Spleen (tissue), 11 donors: ENCODE measurements around the gene PPM1N. TPM values are rescaled to one million over a fixed set of nuclear protein-coding genes. Genes with fewer than 3 reads are reported as not detected.

ENCODE experiments used
- DNase-seq: peaks from one replicate; pipeline ENCODE4 v3.0.0-alpha.2; 2020
- H3K27ac ChIP-seq, 8 donors: fragments of 200-600 bp; sonication (generic) in 7 of 8; 1 replicate in 4 of 8; 2 replicates in 4 of 8; pipeline versions ENCODE4 v1.5.0 to v1.8.0; 2016 to 2021; ENCODE audit warnings: inconsistent platforms in 4 of 8, mild to moderate bottlenecking in 4 of 8, moderate library complexity in 1 of 8
- H3K27me3 ChIP-seq, 7 donors: fragments of 200-600 bp; sonication (generic) in 6 of 7; replicated peaks in 1 of 7; 1 replicate in 4 of 7; 2 replicates in 3 of 7; pipeline versions ENCODE4 v1.5.0 to v1.8.0; 2016 to 2021; ENCODE audit warnings: inconsistent platforms in 3 of 7, mild to moderate bottlenecking in 1 of 7
- H3K36me3 ChIP-seq, 6 donors: fragments of 200-600 bp; sonication (generic) in 5 of 6; 1 replicate in 4 of 6; 2 replicates in 2 of 6; pipeline versions ENCODE4 v1.5.0 to v1.8.0; 2016 to 2021; ENCODE audit warnings: inconsistent platforms in 2 of 6
- H3K4me1 ChIP-seq, 6 donors: fragments of 200-600 bp; sonication (generic) in 5 of 6; 1 replicate in 3 of 6; 2 replicates in 3 of 6; pipeline versions ENCODE4 v1.5.0 to v1.8.0; 2016 to 2021; ENCODE audit warnings: inconsistent platforms in 3 of 6
- H3K4me3 ChIP-seq, 8 donors: fragments of 200-600 bp; sonication (generic) in 7 of 8; 1 replicate in 4 of 8; 2 replicates in 4 of 8; pipeline versions ENCODE4 v1.5.0 to v1.8.0; 2016 to 2021; ENCODE audit warnings: inconsistent platforms in 4 of 8, mild to moderate bottlenecking in 4 of 8, moderate library complexity in 2 of 8
- H3K9me3 ChIP-seq, 8 donors: fragments of 200-600 bp; sonication (generic) in 7 of 8; 1 replicate in 4 of 8; 2 replicates in 4 of 8; pipeline versions ENCODE4 v1.5.0 to v1.8.0; 2016 to 2021; ENCODE audit warnings: inconsistent platforms in 4 of 8
- POLR2A ChIP-seq, 3 donors: fragments of 450-650 bp; IDR thresholded peaks; one replicate each; pipeline ENCODE4 v1.5.1; 2017; ENCODE audit warnings: antibody characterized with exemption in 3 of 3, mild to moderate bottlenecking in 1 of 3
- POLR2AphosphoS5 ChIP-seq, 3 donors: sonication (generic); formaldehyde crosslinking; IDR thresholded peaks; one replicate each; pipeline ENCODE4 v1.5.1; 2017; ENCODE audit warnings: antibody characterized with exemption in 3 of 3
- WGBS, 5 donors: extraction: QIAGEN DNeasy Blood & Tissue Kit in 3 of 5; methylation state at CpG; one replicate each; pipeline versions ENCODE4 v1.1.5 to v1.1.7; 2013 to 2018; 5-methylcytosine and 5-hydroxymethylcytosine counted together
- intact Hi-C: fragments of 100-400 bp; cut with DNase I; formaldehyde crosslinking; loops from one replicate; pipeline ENCODE4 v1.15.0; 2023; ENCODE audit warnings: low total_unique reads
- polyA plus RNA-seq, 3 donors: library from polyadenylated mRNA; stranded (reverse); fragments of 200-250 nt; gene quantifications; one replicate each; pipeline ENCODE4 v1.2.1, GENCODE V29; 2013
- total RNA-seq, 7 donors: library from RNA; depleted of rRNA in 3 of 7; stranded (reverse); fragments of >200 nt in 3 of 7; fragmentation: NEBNext Ultra II Directional in 4 of 7; extraction: Animal tissue kit (Norgen Biotek cat#: 25700) in 4 of 7; gene quantifications; one replicate each; pipeline versions ENCODE4 v1.1.0 to v1.2.1, GENCODE V29; 2016 to 2021
- TF ChIP-seq, protein P1 (sequence below), 11 experiments: fragments of 200-600 bp in 7 of 11; fragments of 450-650 bp in 4 of 11; sonication (generic) in 4 of 11; IDR thresholded peaks in 8 of 11; conservative IDR thresholded peaks in 3 of 11; 1 replicate in 7 of 11; 2 replicates in 4 of 11; pipeline versions ENCODE4 v1.4.0 to v1.8.0; 2016 to 2021; ENCODE audit warnings: antibody characterized with exemption in 11 of 11, inconsistent platforms in 4 of 11, mild to moderate bottlenecking in 1 of 11
- donor health status: healthy with polysubstance abuse.
- donor health status: DM: no; HTN: no; CAD: no; lungs with moderate emphysema.
- donor health status: DM: no; HTN: no; CAD: no.
- donor health status: Bipolar disorder and iron deficiency.
- donor health status: healthy.
- donor health status: DM: no; HTN: no; CAD: no.
- donor health status: DM: yes; HTN: yes; CAD: no.

The PPM1N gene
- total and polyA plus RNA-seq, 10 donors = 6.3 to 21.4 (median 9.7) TPM

DNA sequence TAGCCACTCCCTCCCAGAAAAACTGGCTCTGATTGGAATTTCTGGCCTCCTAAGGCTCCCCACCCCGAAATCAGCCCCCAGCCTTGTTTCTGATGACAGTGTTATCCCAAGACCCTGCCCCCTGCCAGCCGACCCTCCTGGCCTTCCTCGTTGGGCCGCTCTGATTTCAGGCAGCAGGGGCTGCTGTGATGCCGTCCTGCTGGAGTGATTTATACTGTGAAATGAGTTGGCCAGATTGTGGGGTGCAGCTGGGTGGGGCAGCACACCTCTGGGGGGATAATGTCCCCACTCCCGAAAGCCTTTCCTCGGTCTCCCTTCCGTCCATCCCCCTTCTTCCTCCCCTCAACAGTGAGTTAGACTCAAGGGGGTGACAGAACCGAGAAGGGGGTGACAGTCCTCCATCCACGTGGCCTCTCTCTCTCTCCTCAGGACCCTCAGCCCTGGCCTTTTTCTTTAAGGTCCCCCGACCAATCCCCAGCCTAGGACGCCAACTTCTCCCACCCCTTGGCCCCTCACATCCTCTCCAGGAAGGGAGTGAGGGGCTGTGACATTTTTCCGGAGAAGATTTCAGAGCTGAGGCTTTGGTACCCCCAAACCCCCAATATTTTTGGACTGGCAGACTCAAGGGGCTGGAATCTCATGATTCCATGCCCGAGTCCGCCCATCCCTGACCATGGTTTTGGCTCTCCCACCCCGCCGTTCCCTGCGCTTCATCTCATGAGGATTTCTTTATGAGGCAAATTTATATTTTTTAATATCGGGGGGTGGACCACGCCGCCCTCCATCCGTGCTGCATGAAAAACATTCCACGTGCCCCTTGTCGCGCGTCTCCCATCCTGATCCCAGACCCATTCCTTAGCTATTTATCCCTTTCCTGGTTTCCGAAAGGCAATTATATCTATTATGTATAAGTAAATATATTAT lies 24.3 kb upstream of the PPM1N start:
- WGBS, 5 donors = 64 to 67% (median 64%) methylated on average over 27 of the region's 27 CpGs
- H3K4me1 ChIP-seq = peaks cover 14 to 83% (median 46%) of the 10 kb centered on the region in 6 donors
- H3K9me3 ChIP-seq = no peaks in the 10 kb centered on the region
- peaks cover 0 to 48% (median 16%) of the 10 kb centered on the region in 7 donors for H3K27me3 ChIP-seq
- no peak overlapping the region for H3K4me3 ChIP-seq
- H3K27ac ChIP-seq = no peak overlapping the region
- TF ChIP-seq POLR2A (IDR thresholded peaks at IDR 0.05) (no peak), POLR2AphosphoS5 (IDR thresholded peaks at IDR 0.05) (no peak)
- TF ChIP-seq, protein P1, sequence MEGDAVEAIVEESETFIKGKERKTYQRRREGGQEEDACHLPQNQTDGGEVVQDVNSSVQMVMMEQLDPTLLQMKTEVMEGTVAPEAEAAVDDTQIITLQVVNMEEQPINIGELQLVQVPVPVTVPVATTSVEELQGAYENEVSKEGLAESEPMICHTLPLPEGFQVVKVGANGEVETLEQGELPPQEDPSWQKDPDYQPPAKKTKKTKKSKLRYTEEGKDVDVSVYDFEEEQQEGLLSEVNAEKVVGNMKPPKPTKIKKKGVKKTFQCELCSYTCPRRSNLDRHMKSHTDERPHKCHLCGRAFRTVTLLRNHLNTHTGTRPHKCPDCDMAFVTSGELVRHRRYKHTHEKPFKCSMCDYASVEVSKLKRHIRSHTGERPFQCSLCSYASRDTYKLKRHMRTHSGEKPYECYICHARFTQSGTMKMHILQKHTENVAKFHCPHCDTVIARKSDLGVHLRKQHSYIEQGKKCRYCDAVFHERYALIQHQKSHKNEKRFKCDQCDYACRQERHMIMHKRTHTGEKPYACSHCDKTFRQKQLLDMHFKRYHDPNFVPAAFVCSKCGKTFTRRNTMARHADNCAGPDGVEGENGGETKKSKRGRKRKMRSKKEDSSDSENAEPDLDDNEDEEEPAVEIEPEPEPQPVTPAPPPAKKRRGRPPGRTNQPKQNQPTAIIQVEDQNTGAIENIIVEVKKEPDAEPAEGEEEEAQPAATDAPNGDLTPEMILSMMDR (IDR thresholded peaks at IDR 0.05 in 8 of 11, conservative IDR thresholded peaks at IDR 0.05 in 3 of 11) = no peak
- no peak for DNase-seq
- intact Hi-C loops = no loop called here
- H3K36me3 ChIP-seq = no peaks in the 10 kb centered on the region

DNA sequence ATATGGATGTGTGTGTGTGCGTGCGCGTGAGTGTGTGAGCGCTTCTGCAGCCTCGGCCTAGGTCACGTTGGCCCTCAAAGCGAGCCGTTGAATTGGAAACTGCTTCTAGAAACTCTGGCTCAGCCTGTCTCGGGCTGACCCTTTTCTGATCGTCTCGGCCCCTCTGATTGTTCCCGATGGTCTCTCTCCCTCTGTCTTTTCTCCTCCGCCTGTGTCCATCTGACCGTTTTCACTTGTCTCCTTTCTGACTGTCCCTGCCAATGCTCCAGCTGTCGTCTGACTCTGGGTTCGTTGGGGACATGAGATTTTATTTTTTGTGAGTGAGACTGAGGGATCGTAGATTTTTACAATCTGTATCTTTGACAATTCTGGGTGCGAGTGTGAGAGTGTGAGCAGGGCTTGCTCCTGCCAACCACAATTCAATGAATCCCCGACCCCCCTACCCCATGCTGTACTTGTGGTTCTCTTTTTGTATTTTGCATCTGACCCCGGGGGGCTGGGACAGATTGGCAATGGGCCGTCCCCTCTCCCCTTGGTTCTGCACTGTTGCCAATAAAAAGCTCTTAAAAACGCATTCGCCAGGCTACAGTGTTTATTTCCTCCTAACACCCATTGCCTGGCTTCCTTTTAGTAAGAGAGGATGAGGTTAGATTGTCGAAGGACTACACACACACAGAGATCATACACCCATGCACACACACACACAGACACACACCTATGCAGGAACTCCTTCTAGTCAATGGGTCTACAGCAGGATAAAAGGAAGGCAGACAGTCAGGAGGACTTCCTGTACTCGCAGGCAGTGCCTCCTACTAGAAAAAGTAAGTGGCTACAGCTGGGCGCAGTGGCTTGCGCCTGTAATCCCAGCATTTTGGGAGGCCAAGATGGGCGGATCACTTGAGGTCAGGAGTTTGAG lies 23.4 kb upstream of the PPM1N start:
- intact Hi-C loops = no loop called here
- no peaks in the 10 kb centered on the region for H3K36me3 ChIP-seq
- H3K9me3 ChIP-seq = no peaks in the 10 kb centered on the region
- no peak for TF ChIP-seq POLR2AphosphoS5 (IDR thresholded peaks at IDR 0.05)
- no peak for TF ChIP-seq POLR2A (IDR thresholded peaks at IDR 0.05)
- TF ChIP-seq, protein P1 (IDR thresholded peaks at IDR 0.05 in 8 of 11, conservative IDR thresholded peaks at IDR 0.05 in 3 of 11) = no peak
- peaks cover 15 to 81% (median 43%) of the 10 kb centered on the region in 6 donors for H3K4me1 ChIP-seq
- WGBS, 5 donors = 64 to 69% (median 68%) methylated on average over 28 of the region's 28 CpGs
- no peak overlapping the region for H3K27ac ChIP-seq
- H3K4me3 ChIP-seq = no peak overlapping the region
- DNase-seq = no peak
- peaks cover 0 to 48% (median 16%) of the 10 kb centered on the region in 7 donors for H3K27me3 ChIP-seq

DNA sequence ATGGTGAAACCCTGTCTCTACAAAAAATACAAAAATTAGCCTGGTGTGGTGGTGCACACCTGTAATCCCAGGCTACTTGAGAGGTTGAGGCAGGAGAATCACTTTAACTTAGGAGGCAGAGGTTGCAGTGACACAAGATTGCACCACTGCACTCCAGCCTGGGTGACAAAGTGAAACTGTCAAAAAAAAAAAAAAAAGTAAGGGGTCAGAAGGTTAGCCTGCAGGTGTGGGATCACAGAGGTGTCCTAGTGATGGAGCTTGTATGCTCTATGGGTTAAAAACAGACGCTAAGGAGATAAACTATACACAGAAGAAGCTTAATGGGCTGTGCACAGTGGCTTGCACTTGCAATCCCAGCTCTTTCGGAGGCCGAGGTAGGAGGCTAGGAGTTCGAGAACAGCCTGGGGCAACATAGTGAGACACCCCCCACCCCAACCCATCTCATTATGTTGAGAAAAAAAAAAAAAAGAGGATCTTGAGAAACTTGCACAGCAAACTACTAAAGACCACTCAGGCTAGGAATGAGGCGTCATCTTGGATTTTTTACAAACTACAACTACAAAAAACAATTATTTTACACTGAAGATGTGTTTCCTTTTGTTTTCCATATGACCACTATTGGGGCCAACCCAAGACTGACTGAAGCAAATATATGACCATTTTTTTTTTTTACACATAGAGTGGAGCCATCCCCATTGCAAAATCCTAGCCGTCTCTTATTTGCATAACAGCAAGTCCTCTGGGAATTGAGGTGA lies 22.5 kb upstream of the PPM1N start:
- Histone ChIP-seq H3K36me3 (no peaks in the 10 kb centered on the region), H3K9me3 (no peaks in the 10 kb centered on the region), H3K27ac (no peak overlapping the region), H3K4me1 (peaks cover 12 to 72% (median 35%) of the 10 kb centered on the region in 6 donors), H3K27me3 (peaks cover 0 to 47% (median 16%) of the 10 kb centered on the region in 7 donors), H3K4me3 (no peak overlapping the region)
- no peak for DNase-seq
- intact Hi-C loops = no loop called here
- TF ChIP-seq POLR2A (IDR thresholded peaks at IDR 0.05) = no peak
- TF ChIP-seq POLR2AphosphoS5 (IDR thresholded peaks at IDR 0.05) = no peak
- TF ChIP-seq, protein P1 (IDR thresholded peaks at IDR 0.05 in 8 of 11, conservative IDR thresholded peaks at IDR 0.05 in 3 of 11) = no peak
- WGBS, 5 donors = 74 to 85% (median 77%) methylated on average over 6 of the region's 6 CpGs
